ENCODE measurements around the gene GFRA1. TPM values are rescaled to one million over a fixed set of nuclear protein-coding genes. Genes with fewer than 3 reads are reported as not detected.

The GFRA1 gene
- total RNA-seq, 1 donor from 2014 or later, result 4.2 TPM

- Mint-ChIP-seq H3K27me3 (ENCODE audit: unreplicated experiment) (peaks cover 1% of the 10 kb centered on the region), H3K27ac (ENCODE audit: unreplicated experiment) (no peak overlapping the region), H3K9me3 (ENCODE audit: unreplicated experiment) (no peaks in the 10 kb centered on the region), H3K36me3 (ENCODE audit: low read depth, unreplicated experiment) (no peaks in the 10 kb centered on the region), H3K4me3 (ENCODE audit: unreplicated experiment) (no peak overlapping the region), H3K4me1 (ENCODE audit: unreplicated experiment) (peaks cover 9% of the 10 kb centered on the region)
- no peak for TF ChIP-seq CTCF (IDR thresholded peaks at IDR 0.05; ENCODE audit: unreplicated experiment)
- DNase-seq (ENCODE audit: low spot score), result no peak
These were observed 174.5 kb downstream of the GFRA1 start for GRCh38 chr10:116098411-116099022.

DNA sequence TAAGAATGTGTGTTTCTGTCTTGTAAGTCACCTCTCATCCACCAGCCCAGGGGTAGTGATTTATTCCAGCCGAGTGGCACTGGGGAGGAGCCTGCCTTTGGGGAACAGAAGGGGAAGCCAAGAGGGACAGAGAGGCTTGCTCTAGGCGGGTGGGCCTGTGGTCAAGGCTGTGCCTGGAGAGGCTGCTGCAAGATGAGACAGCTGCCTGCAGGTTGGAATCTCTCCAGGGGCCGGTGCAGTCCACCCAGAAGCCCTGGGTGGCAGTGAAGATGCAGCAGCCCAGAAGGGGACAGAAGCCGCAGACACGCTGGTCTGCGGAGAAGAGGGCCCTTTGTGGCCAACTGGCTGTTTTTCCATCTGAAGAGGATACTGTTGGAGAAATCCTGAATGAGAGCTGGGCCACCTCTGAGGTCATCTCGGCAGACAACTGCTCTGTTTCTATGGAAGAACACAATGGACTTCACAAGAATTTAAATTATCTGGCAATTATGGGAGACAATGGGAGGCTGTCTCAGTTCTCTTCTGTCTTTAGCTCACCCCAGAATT, 175.7 kb downstream of the GFRA1 start:
- Mint-ChIP-seq H3K27ac (ENCODE audit: unreplicated experiment) (peak overlapping the region; percentile 55), H3K36me3 (ENCODE audit: low read depth, unreplicated experiment) (no peaks in the 10 kb centered on the region), H3K27me3 (ENCODE audit: unreplicated experiment) (no peaks in the 10 kb centered on the region), H3K9me3 (ENCODE audit: unreplicated experiment) (no peaks in the 10 kb centered on the region), H3K4me1 (ENCODE audit: unreplicated experiment) (peaks cover 9% of the 10 kb centered on the region), H3K4me3 (ENCODE audit: unreplicated experiment) (no peak overlapping the region)
- no peak for DNase-seq (ENCODE audit: low spot score)
- no peak for TF ChIP-seq CTCF (IDR thresholded peaks at IDR 0.05; ENCODE audit: unreplicated experiment)

- TF ChIP-seq CTCF (IDR thresholded peaks at IDR 0.05; ENCODE audit: unreplicated experiment), result no peak
- DNase-seq (ENCODE audit: low spot score), result no peak
- Mint-ChIP-seq H3K4me3 (ENCODE audit: unreplicated experiment) (no peak overlapping the region), H3K27me3 (ENCODE audit: unreplicated experiment) (no peaks in the 10 kb centered on the region), H3K36me3 (ENCODE audit: low read depth, unreplicated experiment) (no peaks in the 10 kb centered on the region), H3K9me3 (ENCODE audit: unreplicated experiment) (no peaks in the 10 kb centered on the region), H3K4me1 (ENCODE audit: unreplicated experiment) (peaks cover 9% of the 10 kb centered on the region), H3K27ac (ENCODE audit: unreplicated experiment) (no peak overlapping the region)
These were observed 176.5 kb downstream of the GFRA1 start for GRCh38 chr10:116096526-116096925.

DNA sequence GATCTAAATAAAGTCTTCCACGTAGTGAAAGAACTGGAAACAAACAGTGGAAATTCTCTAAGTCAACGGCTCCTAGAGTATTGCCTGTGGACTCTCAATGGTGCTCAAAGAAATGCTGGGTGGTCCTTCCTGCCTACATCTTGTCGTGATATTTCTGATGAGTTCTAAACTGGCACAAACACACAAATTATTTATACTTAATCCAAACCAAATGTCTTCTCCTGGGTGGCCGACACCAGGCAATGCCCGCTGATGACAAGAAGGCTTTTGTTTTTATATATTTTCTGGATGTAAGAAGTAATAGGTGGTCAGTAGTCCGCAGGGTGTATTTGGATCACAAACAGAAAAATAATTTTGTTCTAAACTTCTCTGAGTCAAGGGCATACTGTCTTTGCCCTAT, 178.7 kb downstream of the GFRA1 start:
- no peak for TF ChIP-seq CTCF (IDR thresholded peaks at IDR 0.05; ENCODE audit: unreplicated experiment)
- H3K27me3 Mint-ChIP-seq (ENCODE audit: unreplicated experiment), result no peaks in the 10 kb centered on the region
- no peaks in the 10 kb centered on the region for H3K36me3 Mint-ChIP-seq (ENCODE audit: low read depth, unreplicated experiment)
- no peak overlapping the region for H3K27ac Mint-ChIP-seq (ENCODE audit: unreplicated experiment)
- peaks cover 9% of the 10 kb centered on the region for H3K4me1 Mint-ChIP-seq (ENCODE audit: unreplicated experiment)
- H3K4me3 Mint-ChIP-seq (ENCODE audit: unreplicated experiment), result no peak overlapping the region
- no peaks in the 10 kb centered on the region for H3K9me3 Mint-ChIP-seq (ENCODE audit: unreplicated experiment)
- DNase-seq (ENCODE audit: low spot score), result no peak

DNA sequence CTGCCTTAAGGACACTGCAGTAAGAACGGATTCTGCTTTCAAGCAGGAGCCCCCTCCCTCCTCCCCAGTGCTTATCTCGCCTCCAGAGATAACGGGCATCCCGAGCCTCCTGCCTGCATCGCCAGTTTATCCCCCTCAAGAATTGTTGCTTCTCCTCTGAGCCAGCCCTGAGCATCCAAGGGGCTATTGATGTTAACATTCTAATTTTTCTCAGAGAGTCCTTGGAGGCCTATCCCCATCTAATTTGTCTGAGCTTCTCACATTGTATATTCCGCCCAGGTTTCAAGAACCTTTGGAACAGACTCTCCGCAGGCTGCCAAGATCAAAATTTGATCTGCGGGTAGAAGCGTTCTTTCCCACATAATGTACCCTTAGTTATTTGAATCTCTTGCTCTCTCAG, 180.0 kb downstream of the GFRA1 start:
- no peak overlapping the region for H3K27ac Mint-ChIP-seq (ENCODE audit: unreplicated experiment)
- peaks cover 1% of the 10 kb centered on the region for H3K27me3 Mint-ChIP-seq (ENCODE audit: unreplicated experiment)
- H3K4me1 Mint-ChIP-seq (ENCODE audit: unreplicated experiment), result peaks cover 5% of the 10 kb centered on the region
- no peak overlapping the region for H3K4me3 Mint-ChIP-seq (ENCODE audit: unreplicated experiment)
- no peaks in the 10 kb centered on the region for H3K9me3 Mint-ChIP-seq (ENCODE audit: unreplicated experiment)
- no peaks in the 10 kb centered on the region for H3K36me3 Mint-ChIP-seq (ENCODE audit: low read depth, unreplicated experiment)
- TF ChIP-seq CTCF (IDR thresholded peaks at IDR 0.05; ENCODE audit: unreplicated experiment), result no peak
- no peak for DNase-seq (ENCODE audit: low spot score)

All from endothelial cell (in vitro differentiated cells).